Measurements from ENCODE around the gene TEX28.
"Not testable (repeated sequence)": the region's sequence is repeated elsewhere in the genome, so short reads cannot be mapped to it uniquely, and the experiment has no call there.

Gene TEX28

GRCh38 chrX:154309041-154309775 lies 14.3 kb upstream of the TEX28 start:
- no peak for DNase-seq

DNA sequence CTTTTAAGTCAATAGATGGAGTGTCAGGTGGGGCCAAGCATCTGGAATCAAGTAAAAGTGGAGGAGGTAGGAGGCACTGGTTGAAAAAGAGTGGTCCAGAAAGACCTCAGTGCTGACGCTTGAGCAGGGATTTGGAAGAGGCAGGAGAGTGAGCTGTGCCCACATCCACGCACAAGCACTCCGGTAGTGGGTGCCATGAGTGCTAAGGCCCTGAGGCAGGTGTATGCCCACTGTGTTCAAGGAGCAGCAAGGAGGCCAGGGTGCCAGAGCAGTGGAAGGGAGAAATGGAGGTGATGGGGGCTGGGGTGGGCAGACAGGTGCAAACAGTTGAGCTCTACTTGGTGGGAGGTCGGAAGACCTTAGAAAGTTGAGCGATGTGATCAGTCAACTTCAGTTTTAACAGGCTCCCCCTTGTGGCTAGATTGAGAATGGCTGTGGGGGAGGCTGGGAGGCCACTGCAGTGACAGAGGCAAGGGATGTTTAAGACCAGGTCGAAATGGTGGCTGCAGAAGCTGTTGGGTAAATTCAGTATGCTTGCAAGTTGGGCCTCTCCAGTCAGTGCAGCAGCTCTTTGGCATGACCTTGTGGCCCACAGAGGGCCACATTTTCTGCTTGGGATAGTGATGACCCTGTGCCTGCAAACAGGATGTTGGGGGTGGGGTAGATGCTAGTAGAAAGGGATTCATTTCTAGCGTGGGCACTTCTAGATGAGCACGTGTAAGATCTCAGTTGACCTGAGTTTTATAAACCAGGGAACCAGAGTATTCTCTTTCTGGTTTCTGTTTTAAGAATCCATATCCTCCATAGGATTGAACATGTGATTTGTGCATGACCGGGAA lies 13.4 kb upstream of the TEX28 start:
- DNase-seq: peak; percentile 59

DNA sequence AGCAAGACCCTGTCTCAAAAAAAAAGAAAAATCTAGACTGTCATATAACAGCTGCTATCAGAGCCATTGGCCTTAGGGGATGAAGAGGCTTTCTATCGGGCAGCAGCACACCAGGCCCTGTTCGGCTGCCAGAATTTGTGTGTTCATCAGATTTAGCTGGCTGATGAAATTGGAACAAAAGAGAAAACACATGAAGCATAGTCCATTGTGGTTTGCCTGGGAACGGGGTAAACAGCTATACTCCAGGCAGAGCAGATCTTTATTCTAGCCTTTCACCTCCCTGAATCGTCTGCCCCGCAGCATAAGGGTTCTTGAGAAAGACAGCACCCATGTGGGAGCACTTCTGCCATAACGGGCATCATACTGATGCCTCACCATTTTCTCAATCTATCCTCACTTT lies 12.3 kb upstream of the TEX28 start:
- no peak for DNase-seq

DNA sequence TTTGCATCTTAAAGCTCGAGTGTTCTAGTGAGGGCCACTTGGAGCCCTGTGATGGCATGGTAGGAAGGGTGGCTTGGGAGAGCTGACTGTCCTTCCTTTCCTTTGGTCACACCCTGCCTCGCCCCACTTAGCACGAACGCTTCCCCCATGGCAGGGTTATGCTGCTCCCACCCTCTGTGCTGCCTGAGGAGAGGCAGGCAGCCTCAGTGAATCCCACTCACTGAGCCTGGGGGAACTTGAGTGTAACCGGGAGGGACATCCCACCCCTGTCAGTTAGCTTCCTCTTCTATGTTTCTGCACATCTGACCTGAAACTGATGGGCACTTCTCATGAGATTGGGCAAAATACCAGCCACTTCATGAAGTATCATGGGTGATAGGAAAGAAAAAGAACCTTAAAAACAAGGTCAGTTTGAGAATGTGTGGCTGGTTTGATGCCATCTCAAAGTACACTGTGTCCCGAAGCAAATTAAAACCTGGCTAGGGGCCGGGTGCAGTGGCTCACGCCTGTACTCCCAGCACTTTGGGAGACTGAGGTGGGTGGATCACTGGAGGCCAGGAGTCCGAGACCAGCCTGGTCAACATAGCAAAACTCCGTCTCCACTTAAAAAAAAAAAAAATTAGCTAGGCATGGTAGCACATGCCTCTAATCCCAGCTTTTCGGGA lies 10.7 kb upstream of the TEX28 start:
- DNase-seq: no peak

DNA sequence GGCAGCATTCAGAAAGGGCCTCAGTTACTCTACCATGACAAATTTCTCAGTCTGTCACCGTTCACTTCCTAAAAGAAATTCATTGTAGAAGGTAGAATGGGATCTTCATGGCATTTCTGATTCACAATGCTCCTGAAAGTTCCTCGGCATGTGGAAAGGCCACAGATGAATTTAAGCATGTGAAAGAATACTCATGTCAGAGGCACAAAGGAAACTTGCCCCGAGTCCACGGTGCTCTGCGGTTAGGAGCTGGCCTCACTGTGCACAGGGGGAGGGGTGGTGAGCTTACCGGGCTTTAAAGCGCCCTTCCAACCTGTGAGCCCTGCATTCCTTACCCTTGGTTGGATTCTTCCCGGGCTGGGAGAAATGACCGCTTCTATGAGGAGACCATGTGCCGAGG lies 9.9 kb upstream of the TEX28 start:
- DNase-seq: no peak

- DNase-seq: no peak
Observed at GRCh38 chrX:154303476-154303875, 8.6 kb upstream of the TEX28 start.

- not testable (repeated sequence) for DNase-seq
Observed at GRCh38 chrX:154302998-154303397, 8.1 kb upstream of the TEX28 start.

DNA sequence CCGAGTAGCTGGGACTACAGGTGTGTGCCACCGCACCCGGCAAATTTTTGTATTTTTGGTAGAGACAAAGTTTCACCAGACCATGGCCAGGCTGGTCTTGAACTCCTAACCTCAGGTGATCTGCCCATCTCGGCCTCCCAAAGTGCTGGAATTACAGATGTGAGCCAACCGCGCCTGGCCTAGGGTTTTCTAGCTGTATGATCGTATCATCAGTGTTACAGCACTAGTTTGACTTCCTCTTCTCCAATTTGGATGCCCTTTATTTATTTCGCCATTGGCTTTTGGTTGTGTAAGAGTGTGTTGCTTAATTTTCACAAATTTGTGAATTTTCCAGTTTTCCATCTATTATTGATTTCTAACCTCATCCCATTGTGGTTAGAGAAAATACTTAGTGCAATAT lies 5.9 kb upstream of the TEX28 start:
- no peak for DNase-seq

GRCh38 chrX:154298312-154298711 lies 3.4 kb upstream of the TEX28 start:
- no peak for DNase-seq

DNA sequence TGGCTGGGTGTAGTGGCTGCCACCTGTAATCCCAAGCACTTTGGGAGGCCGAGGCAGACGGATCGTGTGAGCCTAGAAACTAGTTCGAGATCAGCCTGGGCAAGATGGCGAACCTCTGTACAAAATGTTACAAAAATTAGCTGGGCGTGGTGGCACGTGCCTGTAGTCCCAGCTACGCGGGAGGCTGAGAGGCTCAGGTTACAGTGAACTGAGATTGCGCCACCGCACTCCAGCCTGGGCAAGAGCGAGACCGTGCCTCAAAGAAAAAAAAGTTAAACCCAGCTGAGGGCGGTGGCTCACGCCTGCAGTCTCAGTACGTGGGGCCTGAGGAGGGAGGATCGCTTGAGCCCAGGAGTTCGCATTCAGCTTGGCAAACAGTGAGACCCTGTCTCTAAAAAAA lies 1.8 kb upstream of the TEX28 start:
- no peak for DNase-seq

GRCh38 chrX:154295664-154296310 lies 863 bp upstream of the TEX28 start, which contains the start of gene TKTL1:
TSS of gene TKTL1 (plus strand) at chrX:154295795. CDS start at chrX:154295860, 65 bp downstream.
- no peak for DNase-seq

- not testable (repeated sequence) for DNase-seq
Observed at GRCh38 chrX:154286406-154286805, 8.5 kb downstream of the TEX28 start.

DNA sequence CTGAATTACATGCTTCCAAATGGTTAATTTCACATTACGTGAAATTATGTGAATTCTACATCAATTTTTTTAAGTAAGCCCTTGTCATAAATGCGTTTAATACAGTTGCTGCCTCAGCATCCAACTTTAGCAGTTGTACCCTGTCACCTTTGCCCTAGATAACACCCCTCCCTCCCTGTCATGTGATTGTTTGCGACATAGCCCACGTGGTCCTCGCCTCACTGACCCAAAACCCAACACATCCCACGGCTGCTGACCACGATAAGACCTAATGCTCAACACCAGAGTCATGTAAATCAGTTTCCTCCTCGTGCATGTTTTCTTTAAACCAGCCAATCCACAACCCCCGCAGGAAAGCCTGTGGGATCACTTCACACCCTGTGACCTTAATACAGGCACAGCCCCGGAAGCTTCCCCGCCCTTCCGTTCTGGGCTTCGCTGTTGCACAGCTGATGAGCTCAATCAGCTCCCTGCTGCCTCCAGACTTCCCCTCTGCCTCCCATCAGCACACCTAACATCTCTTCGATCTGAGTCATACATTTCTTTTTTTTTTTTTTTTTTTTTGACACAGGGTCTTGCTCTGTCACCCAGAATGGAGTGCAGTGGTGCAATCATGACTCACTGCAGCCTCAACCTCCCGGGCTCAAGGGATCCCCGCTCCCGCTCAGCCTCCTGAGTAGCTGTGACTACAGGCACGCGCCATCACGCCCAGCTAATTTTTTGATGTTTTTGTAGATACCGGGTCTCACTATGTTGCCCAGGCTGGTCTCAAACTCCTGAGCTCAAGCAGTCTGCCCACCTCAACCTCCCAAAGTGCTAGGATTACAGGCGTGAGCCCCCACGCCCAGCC lies 10.2 kb downstream of the TEX28 start:
- DNase-seq: not testable (repeated sequence)

DNA sequence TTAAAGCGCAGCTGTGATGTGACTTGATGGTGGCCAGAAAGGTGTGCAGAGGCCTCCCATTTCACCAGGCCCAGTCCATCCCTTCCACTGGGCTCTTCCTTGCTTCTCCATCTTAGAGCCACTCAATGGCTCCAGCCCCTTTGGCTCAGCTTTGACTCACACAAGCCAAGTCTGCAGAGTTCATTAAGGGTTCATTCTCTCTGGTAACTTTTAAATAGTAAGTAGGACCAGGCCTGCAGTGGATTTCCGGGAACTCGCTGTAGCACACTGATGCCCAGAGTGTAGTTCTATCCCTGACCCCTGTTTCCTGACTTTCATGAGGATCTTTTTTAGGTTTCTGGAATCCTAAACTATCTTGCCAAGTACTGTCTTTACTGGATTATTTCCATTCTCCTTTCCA lies 25.7 kb downstream of the TEX28 start:
- DNase-seq: not testable (repeated sequence)

GRCh38 chrX:154263072-154263471 lies 31.9 kb downstream of the TEX28 start:
- not testable (repeated sequence) for DNase-seq

GRCh38 chrX:154258711-154259110 lies 36.2 kb downstream of the TEX28 start:
- not testable (repeated sequence) for DNase-seq

GRCh38 chrX:154257282-154257681 lies 37.6 kb downstream of the TEX28 start, which contains the start of gene OPN1MW3:
TSS of gene OPN1MW3 (plus strand) at chrX:154257582. CDS start at chrX:154257620, 38 bp downstream.
- DNase-seq: not testable (repeated sequence)

DNA sequence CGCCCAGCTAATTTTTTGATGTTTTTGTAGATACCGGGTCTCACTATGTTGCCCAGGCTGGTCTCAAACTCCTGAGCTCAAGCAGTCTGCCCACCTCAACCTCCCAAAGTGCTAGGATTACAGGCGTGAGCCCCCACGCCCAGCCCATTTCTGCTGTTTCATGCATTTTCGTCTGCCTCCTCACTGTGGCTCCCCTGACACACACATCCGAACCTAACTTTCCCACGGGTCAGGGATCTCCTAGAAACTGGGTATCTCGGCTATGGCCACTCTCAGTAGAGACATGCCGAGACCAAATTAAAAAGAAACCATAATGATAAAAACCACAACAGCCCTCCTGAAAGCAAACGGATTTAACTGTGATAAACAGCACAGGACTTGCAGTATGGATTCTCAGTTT lies 46.8 kb downstream of the TEX28 start:
- not testable (repeated sequence) for DNase-seq

DNA sequence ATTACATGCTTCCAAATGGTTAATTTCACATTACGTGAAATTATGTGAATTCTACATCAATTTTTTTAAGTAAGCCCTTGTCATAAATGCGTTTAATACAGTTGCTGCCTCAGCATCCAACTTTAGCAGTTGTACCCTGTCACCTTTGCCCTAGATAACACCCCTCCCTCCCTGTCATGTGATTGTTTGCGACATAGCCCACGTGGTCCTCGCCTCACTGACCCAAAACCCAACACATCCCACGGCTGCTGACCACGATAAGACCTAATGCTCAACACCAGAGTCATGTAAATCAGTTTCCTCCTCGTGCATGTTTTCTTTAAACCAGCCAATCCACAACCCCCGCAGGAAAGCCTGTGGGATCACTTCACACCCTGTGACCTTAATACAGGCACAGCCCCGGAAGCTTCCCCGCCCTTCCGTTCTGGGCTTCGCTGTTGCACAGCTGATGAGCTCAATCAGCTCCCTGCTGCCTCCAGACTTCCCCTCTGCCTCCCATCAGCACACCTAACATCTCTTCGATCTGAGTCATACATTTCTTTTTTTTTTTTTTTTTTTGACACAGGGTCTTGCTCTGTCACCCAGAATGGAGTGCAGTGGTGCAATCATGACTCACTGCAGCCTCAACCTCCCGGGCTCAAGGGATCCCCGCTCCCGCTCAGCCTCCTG lies 47.4 kb downstream of the TEX28 start:
- not testable (repeated sequence) for DNase-seq

DNA sequence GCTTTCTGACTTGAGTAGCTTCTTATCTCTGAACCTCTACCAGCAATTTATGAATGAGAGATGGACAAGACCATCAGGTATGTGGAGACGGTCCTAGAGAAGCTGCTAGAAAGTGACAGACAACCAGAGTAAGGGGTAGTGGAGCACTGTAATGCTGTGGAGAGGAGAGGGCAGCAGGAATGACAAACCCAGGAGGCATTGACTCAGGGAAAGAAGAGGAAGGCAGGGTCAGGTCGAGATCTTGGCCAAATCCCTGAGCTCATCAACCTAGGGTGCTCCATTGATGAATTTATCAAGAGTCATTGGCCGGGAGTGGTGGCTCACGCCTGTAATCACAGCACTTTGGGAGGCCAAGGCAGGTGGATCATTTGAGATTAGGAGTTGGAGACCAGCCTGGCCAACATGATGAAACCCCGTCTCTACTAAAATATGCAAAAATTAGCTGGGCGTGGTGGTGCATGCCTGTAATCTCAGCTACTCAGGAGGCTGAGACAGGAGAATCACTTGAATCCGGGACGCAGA lies 54.9 kb downstream of the TEX28 start:
- not testable (repeated sequence) for DNase-seq
